GM21381 (cell line): Measurements from ENCODE around the gene SIK2.
"Not testable (repeated sequence)": the region's sequence is repeated elsewhere in the genome, so short reads cannot be mapped to it uniquely, and the experiment has no call there.

Source experiments
- ATAC-seq: cut with Tn5 transposase; IDR thresholded peaks from one replicate; pipeline ENCODE4 v1.9.1; 2021; ENCODE audit warnings: mild to moderate bottlenecking, moderate library complexity; ENCODE audit not compliant: unreplicated experiment

The SIK2 gene

DNA sequence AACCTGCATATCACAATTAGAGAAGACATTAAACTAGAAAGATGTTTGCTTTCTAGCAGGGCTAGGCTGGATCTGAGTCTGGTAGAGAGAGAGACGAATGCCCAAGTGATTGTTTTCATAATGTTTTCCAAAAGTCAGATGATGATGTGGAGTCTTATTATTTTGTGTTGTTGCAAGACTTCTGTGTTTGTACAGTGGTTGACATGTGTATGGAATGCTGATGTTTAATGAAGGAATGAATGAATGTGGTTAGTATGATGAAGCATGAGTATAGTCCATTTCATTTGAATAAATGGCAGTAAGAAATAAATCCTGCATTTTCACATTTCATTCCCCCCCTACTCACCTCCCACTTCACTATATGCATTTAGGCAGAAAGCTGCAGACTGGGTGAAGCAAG, 94.3 kb downstream of the SIK2 start:
- no peak for ATAC-seq

DNA sequence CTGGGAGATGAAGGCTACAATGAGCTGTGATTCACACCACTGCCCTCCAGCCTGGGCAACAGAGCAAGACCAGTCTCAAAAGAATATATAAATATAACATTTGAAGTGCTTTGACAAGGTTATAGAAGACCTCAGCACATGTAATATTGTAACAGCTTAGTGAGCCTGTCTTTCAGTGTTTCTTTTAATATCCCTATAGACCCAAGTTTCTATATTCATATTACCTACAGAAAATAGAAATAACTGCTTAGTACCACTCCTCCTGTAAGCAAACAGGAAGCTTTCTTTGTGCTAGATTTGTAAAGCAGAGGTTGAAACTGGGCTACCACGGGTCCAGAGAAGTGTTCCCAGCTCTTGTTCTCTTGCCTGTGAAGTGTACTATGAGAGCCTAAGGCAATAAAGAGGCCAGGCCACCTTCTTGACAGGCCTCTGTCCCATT, 95.7 kb downstream of the SIK2 start:
- peak; percentile 41 for ATAC-seq

DNA sequence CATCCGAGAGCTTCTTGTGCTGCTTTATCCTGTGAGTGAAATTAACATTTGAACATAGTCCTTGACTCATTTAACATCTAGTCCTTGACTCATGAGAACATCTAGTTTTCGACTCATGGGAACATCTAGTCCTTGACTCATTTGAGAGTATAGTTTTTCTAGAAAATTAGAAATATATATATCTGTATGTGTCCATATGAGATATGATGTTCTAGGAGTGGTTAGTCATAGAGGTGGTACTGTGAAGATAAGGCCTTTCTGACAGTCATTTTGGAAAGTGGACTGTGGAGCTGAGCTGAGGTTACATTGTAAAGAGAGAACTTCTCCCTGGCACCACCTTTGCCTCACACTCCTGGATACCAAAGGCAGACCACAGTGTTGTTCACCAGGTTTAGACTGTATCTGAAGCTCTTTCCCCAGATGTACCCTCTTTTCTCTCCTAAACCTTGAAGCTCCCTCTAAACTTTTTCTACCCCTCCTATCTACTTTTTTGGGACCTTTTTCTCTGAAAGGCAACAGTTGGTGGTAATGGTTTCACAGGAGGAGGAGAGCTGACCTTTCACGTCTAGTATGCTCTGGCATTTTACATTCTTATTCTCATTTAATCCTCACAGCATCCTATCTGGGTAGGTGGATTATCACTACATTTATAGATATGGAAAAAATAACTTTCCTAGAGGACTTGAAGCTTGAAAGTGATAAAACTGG, 96.8 kb downstream of the SIK2 start:
- no peak for ATAC-seq

DNA sequence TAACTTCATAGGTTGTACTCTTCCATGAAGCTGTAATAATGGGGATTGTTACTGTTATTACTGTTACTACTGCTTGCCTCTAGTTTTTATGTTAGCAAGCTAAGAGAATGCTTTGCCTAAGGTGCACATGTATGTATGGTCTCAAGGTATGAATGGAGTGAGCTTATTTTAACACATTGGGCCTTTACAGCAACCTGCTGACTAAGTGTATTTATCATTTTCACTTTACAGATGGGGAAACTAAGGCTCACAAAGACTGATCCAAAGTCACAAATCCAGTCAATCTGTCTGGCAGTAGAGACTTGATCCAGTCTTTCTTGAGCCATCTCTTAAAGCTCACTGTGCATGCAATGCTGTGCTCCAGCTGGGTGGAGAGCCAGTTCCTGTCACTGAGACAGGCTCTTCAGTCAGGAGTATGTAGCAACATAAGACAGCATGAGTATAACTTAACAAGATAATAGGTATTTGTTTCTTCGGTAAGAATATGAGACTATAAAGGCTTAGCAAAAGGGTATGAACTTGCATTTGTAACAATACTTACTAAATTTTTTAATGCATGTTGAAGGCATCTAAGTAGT, 97.4 kb downstream of the SIK2 start:
- no peak for ATAC-seq

DNA sequence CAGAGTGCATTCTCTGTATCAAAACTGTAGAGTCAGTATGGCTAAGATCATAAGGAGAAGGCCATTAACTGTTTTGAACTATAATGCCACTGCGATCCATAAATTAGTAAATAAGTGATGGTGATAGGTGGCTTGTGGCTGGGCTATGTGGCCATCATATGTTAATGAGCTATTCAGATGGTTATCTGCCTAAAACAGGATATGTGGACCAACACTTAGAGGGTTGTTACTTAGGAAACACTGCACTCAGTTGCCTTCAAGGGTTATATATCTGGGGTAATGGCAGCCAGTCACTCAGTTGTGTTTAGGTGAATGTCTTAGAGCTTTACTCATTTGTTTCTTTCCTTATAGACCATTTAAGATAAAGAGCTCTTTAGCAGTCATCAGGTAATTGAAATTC, 97.9 kb downstream of the SIK2 start:
- ATAC-seq: no peak

DNA sequence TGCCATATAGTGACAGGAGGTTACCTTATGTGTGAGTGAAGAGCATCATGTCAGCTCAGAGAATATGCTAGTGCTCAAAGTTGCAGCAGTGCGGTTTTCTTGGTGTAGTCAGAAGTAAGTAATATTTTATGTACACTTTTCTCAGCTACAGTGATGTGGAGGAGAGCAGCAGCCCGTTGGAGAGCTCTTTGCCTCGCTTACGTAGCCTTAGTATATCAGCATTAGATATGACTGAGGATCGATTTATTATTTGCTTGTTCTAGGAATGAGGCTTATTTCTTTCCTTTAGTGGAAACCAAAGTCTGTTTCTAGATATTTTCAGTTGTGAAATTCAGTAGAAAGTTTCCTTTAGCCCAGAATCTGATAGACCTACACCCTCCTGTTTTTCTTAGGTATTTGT, 100.4 kb downstream of the SIK2 start:
- ATAC-seq: no peak

DNA sequence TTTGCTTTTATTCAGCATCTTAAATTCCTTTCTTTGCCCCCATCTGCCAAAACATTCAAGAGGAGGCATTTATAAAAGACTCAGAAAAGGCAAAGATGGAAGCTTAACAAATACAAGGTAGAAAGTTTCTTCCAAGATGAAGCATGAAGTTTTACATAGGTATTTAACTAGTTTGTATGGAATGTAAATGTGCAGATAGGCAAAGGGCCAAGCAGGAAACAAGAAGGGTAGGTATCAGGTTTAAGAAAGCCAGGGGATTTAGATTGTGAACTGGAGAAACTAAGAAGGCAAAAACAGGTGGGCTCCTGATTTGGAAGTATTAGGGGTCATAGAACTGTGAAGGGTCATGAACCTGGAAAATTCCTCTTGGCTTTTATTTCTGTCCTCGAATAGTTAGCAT, 101.3 kb downstream of the SIK2 start:
- no peak for ATAC-seq

DNA sequence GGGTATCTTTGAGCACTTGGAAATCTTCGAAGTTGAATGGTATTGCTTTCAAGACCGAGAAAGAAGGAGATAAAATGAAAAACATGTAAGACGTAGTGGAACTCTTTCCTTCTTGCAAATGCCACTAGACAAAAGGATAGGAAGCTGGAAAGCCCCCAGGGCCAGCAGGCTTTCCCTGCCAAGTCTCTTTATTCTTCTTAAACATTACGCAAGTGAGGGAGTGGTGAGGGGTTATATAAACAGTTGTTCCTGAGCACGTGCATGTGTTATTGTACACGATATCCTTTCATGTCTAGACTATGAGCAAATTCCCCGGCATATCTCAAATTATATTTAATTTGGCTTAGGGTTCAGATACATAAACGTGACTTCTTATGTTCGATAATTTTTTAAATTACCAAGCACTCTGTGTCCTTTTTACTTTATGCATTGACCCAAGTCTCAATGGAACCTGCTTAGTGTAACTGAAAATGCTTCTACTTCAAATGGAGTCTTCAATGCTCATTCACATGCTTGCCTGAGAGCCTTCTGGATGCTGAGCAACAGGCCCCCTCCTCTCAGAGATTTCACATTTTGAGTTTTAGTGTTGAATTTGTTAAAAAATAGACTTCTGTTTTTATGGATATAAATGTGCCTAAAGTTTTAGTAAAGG, 104.9 kb downstream of the SIK2 start:
- no peak for ATAC-seq

DNA sequence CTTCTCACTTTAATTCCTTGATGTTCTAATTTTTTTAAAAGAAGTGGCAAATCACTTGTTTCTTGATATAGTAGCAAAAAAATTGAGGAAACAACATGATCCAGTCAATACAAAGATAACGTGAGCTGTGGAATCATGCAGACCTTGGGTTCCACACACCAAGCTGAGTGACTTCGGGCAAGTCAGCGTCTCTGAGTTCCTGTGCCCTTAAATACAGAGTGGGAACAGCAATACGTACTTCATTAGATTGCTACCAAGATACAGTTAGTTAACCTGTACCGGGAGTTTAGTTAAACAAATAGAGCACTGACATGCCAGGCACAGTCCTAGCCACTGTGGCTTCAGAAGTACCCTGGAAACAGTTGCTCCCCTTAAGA, 105.4 kb downstream of the SIK2 start:
- no peak for ATAC-seq

DNA sequence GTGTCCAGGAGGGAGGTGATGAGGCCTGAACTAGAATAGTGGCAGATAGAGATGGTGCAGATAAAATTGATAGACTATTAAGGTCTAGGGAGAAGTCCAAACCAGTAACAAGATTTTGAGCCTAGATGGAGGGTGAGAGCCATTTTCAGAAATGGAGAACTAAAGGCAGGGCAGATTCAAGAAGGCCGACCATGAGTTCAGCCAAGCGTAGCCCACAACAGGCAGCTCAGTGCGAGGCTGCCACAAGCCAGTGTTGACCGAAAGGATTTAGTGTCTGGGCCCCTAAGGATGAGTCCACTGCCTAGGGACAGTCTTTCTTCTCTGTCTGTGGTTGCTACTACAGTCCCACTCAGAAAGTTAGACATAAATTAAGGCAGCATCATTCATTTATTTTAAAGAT, 112.3 kb downstream of the SIK2 start:
- ATAC-seq: no peak

DNA sequence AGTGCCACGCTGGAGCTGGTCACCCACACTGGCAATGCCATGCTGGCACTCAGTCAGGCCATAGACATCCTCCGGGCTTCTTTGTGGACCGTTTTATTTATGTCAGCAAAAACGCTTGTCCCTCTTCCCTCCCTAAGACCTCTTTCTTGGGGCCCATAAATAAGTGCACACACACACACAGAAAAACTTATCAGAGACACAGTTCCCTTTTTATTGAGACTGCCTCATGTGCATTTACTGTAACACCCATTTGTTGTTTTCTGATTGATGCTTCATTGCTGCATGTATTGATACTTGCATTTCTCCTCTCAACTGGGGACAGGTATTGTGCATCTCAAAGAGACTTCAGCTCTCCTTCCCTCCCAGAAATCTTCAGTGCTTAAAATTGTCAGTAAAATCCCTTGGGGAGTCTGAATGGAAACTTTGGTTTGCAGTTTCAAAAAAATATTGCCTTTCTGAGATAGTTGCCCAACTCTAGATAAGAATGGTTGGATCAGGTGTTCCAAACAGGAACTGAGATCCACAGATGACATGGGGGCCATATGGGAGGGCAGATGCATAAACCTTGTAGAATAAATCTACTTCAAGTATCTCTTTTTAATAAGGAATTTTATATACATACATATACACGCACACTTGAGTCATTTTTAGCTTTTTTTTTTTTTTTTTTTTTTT, 113.0 kb downstream of the SIK2 start:
- ATAC-seq: no peak

DNA sequence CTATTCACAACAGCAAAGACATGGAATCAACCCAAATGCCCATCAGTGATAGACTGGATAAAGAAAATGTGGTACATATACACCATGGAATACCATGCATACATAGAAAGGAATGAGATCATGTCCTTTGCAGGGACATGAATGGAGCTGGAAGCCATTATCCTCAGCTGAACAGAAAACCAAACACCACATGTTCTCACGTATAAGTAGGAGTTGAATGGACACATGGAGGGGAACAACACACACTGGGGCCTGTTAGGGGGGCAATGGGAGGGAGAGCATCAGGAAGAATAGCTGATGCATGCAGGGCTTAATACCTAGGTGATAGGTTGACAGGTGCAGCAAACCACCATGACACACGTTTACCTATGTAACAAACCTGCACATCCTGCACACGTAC, 115.4 kb downstream of the SIK2 start:
- not testable (repeated sequence) for ATAC-seq

DNA sequence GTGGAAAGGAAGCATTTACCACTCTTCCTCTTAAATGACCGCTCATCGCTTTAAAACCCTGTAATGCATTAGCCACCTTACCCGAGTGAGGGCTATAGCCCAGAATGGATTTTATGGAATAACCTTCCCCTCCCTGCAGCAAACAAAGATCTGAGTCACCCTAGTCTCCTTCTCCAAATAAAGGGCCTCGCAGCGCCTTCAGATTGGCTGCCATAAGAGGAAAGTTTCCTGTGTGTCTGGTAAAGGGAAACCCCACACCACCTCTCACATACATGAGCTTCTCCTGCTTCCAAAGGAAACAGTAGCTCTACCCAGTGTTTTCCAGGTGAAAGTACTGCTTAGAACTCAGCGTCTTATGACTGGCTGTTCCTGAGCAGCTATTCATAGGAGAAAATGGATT, 116.2 kb downstream of the SIK2 start:
- ATAC-seq: no peak

DNA sequence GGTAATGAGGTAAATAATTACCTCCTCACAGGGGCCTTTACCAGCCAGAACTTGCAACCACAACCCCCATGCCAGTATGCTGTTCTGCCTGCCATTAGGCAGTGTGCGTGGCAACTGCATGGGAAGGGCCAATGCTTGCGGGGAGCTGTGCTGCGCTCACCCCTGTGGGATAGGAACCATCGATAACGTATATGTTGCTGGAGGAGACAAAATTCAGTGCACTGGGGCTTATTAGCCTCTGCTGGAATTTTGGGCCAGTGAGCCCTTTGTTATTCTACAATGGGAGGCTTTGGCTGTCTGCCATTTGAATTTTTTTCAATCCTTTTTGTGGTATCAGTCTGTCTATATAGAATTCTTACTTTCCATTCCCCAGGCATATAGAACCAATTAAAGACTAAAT, 116.6 kb downstream of the SIK2 start:
- ATAC-seq: no peak

DNA sequence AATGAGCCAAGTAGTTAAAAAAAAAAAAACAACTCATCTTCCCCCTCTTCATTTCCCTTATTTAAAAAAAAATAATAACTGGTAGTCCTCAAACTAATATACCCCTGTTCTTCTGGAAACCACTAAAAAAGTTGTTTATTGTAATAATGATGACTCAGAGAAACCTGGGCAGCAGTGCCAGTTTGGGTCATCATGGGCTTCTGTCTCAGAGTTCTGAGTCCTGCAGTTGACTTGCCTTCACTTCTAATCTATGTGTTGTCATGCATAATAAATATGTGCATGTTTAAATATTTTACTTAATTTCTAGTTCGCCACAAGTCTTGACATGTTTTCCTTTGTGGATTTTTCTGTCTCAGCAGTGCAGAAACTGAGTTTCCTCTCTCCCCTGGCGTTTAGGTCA, 117.1 kb downstream of the SIK2 start:
- ATAC-seq: no peak

DNA sequence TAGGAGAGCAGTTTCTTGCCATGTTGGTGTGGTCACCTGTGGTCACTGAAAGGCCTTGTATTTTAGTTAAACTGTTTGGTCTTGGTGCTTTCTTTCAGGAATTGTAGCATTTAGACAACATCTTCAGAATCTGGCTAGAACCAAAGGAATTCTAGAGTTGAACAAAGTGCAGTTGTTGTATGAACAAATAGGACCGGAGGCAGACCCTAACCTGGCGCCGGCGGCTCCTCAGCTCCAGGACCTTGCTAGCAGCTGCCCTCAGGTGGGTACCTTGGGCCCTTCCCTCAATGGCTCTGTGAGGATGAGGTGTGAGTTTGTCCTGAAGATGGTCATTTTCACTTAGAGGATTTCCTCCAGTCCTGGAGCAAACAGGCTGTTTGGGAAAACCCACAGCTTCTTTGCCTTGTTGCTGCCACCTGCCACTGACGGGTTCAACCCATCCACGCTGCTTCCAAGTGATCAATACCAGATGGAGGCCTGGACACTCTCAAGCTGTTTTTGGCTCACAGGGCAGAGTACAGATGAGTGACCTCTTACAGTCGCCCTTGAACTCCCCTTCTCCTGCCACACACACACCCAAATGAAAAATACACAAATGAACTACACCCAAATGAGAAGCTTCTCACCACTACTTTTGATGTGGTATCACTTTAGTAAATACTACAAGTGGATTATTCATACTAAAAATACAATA, 118.7 kb downstream of the SIK2 start:
- ATAC-seq: no peak

DNA sequence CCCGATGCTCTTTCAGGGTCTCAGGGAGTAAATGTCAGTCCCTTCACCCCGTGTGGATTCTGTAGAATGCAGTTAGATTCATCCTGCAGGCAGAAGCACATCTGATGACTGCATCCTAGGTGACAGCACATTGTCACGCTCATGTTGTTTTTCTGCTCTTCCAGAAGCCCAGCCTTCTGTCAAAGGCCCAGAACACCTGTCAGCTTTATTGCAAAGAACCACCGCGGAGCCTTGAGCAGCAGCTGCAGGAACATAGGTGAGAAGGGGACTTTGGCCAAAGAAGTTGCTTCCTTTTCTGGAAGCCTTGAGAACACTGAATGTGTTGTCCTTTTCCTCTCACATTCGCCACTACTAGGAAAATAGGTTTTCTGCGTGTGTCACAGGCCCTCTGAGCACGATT, 120.3 kb downstream of the SIK2 start:
- no peak for ATAC-seq

DNA sequence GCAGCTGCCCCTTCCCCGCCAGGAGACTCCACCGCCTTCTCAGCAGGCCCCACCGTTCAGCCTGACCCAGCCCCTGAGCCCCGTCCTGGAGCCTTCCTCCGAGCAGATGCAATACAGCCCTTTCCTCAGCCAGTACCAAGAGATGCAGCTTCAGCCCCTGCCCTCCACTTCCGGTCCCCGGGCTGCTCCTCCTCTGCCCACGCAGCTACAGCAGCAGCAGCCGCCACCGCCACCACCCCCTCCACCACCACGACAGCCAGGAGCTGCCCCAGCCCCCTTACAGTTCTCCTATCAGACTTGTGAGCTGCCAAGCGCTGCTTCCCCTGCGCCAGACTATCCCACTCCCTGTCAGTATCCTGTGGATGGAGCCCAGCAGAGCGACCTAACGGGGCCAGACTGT, 121.3 kb downstream of the SIK2 start:
- no peak for ATAC-seq

DNA sequence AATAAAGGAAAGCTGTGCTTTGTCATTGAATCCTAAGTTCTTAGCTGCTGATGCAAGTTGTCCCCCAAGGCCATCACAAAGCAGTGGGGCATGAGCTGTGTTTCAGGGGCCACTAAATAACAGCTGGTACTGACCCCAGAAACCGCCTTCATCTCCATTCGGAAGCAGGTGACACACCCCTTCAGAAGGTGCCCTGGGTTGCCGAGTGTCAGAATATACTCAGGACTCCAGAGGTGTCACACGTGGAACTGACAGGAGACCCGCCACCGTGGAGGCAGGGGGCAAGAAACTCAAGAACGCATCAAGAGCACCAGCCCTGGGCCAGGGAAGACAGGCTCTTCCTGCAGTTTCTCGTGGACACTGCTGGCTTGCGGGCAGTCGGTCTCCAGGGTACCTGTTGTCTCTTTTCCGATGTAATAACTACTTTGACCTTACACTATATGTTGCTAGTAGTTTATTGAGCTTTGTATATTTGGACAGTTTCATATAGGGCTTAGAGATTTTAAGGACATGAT, 122.4 kb downstream of the SIK2 start:
- no peak for ATAC-seq

DNA sequence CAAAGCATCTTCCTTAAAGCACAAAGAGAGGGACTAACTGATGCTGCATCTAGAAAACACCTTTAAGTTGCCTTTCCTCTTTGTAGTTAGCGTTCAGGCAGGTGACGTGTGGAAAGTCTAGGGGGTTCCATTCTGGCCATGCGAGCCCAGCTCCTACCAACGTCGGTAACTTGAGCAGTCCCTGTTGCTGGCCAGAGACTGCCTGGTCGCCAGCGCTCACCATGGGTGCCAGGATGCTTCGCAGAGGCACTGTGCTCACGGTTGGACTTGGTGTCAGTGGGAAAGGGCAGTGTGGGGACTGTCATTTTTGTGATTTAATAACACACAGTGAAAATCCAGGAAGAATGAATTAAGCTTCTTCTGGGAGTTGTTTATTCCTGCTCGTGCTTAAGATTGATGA, 123.4 kb downstream of the SIK2 start:
- ATAC-seq: no peak

DNA sequence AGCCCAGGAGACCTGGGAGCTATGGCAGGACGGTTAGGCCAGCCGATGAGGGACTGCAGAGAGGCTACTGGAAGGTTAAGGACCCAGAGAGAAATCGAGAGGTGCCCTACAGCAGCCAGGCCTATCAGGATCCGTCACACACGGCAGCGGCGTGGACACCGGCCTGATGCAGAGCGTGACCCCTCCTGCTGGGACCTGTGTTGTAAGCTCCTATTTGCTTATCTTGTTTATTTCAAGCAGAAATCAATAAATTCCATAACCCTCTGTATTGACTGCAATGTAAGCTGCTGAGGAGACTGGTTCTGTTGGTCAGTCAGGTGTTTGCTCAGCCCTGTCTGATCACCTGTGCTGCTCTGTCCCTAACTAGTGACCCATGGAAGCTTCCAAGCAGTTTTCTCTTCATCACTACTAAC, 124.1 kb downstream of the SIK2 start:
- no peak for ATAC-seq
